Pons (tissue), 1 donor: ENCODE results near the gene ARRDC2.
"Not testable (repeated sequence)": the region's sequence is repeated elsewhere in the genome, so short reads cannot be mapped to it uniquely, and the experiment has no call there.

Source experiments
- DNase-seq: peaks from one replicate; pipeline ENCODE4 v3.0.0-alpha.2; 2016; ENCODE audit warnings: low spot score

Gene ARRDC2

GRCh38 chr19:17989425-17990094, 18.4 kb upstream of the ARRDC2 start:
- DNase-seq = no peak

DNA sequence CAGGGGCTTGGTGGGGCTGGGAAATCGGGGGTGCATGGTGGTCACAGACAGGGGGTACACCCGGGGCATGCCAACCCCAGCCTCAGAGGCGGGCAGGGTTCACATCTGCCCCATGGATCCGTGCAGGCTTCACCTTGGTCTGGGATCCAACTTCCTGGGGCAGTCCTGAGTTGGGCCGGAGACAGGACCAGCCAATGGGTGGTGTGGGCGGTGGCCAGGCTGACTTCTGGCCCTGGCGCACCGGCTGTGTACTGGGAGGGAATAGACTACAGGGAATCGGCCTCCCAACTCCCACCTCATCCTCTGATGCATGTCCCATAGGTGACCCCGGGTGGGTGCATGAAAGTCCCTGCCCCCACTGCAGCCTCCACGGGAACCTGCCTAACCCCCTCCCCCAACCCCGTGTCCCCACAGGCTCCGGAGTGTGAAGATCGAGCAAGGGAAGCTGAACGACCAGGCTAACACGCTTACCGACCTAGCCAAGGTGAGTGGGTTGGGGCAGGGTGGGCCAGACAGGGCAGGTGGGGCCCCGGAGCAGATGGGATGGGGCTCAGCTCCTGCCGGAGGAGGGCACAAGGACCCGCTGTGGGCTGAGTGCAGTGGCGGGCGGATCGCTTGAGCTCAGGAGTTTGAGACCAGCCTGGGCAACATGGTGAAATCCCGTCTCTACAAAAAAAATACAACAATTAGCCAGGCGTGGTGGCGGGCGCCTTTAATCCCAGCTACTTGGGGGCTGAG, 14.7 kb upstream of the ARRDC2 start:
- no peak for DNase-seq

DNA sequence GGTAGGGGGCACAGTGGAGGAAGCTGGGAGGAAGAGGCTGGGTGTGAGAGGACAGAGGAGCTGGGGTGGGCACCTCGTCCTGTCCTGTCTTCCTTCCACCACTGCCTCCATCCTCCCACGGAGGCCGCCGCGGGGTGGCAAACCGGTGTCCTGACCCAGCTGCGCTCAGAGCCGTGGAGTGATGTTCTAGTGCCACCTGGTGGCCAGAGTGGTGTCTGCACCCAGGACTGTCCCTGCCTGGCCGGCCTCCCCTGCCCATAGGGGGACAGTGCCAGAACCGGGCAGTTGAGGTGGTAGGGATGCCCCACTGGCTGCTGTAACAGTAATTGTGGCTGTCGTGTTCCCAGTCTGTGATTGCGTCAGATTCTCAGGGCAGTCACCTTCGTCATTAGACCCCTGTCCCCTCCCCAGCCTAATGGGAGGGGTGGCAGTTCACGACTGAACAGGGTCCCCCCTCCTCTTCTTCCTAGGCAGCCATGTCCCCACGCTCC, 11.1 kb upstream of the ARRDC2 start:
- no peak for DNase-seq

DNA sequence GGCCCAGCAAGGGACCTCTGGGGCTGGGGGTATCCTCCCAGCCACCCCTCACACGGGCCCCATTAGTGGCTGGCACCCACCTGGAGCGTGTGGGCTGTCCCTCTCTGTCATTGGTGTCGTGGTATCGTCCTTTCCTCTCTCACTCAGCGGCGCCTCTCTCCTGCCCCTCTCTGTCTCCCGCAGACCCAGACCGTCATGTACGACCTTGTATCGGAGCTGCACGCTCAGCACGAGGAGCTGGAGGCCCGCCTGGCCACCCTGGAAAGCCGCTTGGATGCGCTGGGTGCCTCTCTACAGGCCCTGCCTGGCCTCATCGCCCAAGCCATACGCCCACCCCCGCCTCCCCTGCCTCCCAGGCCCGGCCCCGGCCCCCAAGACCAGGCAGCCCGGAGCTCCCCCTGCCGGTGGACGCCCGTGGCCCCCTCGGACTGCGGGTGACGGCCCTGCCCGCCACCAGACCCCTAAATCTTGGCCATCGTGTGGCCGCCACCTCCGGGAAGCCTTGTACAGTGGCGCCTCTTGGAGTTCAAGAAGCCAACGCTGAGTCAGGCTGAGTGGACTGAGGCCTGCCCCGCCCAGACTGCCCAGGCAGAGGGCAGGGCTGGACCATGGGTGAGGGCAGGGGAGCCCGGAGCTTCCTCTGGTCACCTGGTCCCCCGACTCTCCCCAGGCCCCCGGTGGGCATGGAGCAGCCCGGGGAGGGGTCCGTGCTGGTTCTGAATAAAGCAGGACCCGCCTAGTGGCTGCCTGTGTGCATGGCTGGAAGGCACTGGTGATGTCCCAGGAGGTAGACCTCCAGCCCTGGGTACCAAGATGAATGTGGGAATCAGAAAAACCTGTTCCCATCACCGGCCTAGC, 9.8 kb upstream of the ARRDC2 start:
- DNase-seq = no peak

- no peak for DNase-seq
Observed at GRCh38 chr19:17998827-17999150, 9.2 kb upstream of the ARRDC2 start.

- no peak for DNase-seq
Observed at GRCh38 chr19:17999684-18000479, 8.1 kb upstream of the ARRDC2 start.

DNA sequence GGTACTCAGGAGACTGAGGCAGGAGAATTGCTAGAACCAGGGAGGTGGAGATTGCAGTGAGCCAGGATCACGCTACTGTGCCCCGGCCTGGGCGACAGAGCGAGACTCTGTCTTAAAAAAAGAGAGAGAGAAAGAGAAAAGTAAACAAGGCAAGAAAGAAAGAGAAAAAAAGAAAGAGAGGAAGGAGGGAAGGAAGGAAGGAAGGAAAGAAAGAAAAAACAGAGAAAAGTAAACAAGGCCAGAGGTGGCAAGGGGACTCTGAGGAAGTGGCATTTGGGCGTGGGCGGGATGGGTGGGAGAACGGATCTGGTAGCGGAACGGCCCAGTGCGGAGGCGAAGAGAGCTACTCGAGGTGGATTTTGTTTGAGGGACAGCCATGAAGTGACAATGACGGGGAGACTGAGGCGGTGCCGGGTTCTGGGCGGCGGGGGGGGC, 7.5 kb upstream of the ARRDC2 start:
- DNase-seq = no peak

DNA sequence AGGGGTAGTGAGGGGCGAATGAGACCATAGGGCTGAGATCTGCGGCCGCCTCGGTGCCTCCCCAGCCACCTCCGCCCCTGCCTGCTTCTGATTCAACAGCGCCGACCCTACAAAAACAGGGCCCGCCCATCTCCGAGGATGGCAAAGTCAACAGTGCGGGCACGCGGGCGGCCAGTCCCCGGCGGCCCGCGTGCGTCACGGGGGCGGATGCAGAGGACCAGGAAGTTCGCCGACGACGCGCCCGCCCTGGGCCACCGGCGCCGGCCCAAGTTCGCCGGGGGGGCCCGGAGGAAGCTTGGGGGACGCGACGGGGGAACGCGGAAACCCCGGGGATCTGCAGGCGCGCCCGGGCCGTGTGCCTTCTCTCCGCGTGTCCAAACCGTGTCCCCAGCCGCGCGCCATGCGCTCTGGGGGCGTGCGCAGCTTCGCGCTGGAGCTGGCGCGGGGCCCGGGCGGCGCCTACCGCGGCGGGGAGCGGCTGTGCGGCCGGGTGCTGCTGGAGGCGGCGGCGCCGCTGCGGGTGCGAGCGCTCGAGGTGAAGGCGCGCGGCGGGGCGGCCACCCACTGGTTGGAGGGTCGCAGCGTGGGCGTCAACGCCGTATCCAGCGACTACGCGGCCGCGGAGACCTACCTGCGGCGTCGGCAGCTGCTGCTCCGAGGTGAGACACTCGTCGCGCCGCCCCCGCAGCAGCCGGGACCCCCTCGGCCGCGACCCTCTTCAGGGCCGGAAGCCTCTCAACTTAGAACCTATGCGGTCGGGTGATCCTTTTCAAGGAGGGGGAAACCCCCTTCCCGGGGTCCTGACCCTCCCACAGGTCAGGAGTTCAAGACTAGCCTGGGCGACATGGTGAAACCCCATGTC, 6.8 kb upstream of the ARRDC2 start:
- DNase-seq = no peak

DNA sequence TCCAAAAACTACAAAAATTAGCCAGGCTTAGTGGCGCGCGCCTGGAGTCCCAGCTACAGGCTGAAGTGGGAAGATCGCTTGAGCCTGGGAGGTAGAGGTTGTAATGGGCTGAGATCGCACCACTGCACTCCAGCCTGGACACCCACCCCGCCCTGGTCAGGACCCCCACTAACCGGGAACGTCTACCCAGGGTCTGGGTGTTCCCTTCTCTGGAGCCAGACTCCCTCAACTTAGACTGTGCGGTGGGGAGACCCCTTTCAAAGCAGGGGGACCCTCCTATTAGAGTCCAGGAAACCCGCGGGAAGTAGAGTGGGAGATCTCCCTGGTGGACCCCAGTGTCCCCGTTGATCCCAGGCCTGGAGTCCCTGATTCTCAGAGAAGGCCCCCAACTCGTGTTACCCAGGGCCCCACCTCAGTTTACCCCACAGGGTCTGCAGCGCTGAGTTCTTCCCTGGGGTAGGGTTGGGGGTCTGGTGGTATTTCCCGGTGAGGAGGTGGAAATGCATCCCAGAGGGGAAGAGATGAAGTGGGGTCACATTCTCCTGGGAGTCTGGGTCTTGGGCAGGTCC, 6.1 kb upstream of the ARRDC2 start:
- no peak for DNase-seq

GRCh38 chr19:18002347-18002850, 5.6 kb upstream of the ARRDC2 start:
- no peak for DNase-seq

DNA sequence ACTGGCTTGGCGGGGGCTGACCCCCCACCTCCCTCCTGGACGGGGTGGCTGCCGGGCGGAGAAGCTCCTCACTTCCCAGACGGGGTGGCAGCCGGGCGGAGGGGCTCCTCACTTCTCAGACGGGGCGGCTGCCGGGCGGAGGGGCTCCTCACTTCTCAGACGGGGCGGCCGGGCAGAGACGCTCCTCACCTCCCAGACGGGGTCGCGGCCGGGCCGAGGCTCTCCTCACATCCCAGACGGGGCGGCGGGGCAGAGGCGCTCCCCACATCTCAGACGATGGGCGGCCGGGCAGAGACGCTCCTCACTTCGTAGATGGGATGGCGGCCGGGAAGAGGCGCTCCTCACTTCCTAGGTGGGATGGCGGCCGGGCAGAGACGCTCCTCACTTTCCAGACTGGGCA, 2.2 kb upstream of the ARRDC2 start:
- DNase-seq = not testable (repeated sequence)

GRCh38 chr19:18007044-18007916, 690 bp upstream of the ARRDC2 start:
- DNase-seq = peak; percentile 87

DNA sequence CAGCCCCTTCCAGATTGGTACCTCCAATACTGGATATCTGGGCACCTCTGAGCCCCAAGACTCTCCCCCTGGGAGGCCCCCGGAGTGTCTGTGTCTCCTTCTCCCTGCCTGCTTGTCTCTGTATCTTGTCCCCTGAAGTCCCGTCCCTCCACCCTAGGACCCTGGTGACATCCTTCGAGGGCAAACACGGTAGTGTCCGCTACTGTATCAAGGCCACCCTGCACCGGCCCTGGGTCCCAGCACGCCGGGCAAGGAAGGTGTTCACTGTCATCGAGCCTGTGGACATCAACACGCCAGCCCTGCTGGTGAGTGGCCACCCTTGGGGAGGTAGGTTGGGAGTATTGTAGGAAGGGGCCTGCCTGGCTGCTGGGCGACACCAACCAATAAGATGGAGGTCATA, 844 bp downstream of the ARRDC2 start:
- DNase-seq = no peak

DNA sequence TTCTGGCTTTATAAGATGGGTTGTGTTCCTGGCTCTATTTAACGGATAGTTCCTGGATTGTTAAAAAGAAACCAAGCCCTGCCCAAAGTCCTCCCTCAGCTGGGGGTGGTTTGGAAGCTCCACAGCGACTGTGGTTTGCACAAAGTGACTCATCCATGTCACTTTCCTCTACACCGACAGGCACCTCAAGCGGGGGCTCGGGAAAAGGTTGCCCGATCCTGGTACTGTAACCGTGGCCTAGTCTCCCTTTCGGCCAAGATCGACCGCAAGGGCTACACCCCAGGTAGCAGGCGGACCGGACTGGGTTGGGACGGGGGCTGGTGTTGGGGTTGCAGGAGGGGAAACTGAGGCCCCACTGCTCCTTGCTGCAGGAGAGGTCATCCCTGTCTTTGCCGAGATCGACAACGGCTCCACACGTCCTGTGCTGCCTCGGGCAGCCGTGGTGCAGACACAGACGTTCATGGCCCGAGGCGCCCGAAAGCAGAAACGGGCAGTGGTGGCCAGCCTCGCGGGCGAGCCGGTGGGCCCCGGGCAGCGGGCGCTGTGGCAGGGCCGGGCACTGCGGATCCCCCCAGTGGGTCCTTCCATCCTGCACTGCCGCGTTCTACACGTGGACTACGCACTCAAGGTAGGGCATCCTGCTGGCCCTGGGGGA, 1.6 kb downstream of the ARRDC2 start:
- DNase-seq = no peak

GRCh38 chr19:18010149-18010548, 2.2 kb downstream of the ARRDC2 start:
- DNase-seq = no peak

- peak; percentile 64 for DNase-seq
Observed at GRCh38 chr19:18013210-18014111, 5.5 kb downstream of the ARRDC2 start.

GRCh38 chr19:18014197-18014596, 6.2 kb downstream of the ARRDC2 start:
- no peak for DNase-seq
